HepG2 (cell line): ENCODE measurements around the gene CYB5B. TPM values are rescaled to one million over a fixed set of nuclear protein-coding genes. Genes with fewer than 3 reads are reported as not detected.
A peak's percentile ranks its signal among the peaks of the same experiment; 100 is the strongest.

Experiments used
- AKAP8 ChIP-seq: sonication (generic); formaldehyde crosslinking; IDR thresholded peaks from 2 replicates; pipeline ENCODE4 v1.5.1; 2020; ENCODE audit warnings: mild to moderate bottlenecking, missing genetic modification reagents
- ARNT2 ChIP-seq: sonication (generic); formaldehyde crosslinking; IDR thresholded peaks from 2 replicates; pipeline ENCODE4 v1.8.0; 2022; ENCODE audit warnings: mild to moderate bottlenecking, low read depth, missing genetic modification reagents, moderate library complexity
- CEBPB ChIP-seq: IDR thresholded peaks from 2 replicates; pipeline ENCODE4 v1.6.1; 2011; ENCODE audit warnings: low read depth, low read length, improper control_type of control experiment, borderline replicate concordance
- DMAP1 ChIP-seq: IDR thresholded peaks from 2 replicates; pipeline ENCODE4 v1.6.1; 2016
- KDM2A ChIP-seq: sonication (generic); formaldehyde crosslinking; IDR thresholded peaks from 2 replicates; pipeline ENCODE4 v1.4.0; 2020; ENCODE audit warnings: low read depth, missing genetic modification reagents, borderline replicate concordance
- MYNN ChIP-seq: sonication (generic); formaldehyde crosslinking; IDR thresholded peaks from 2 replicates; pipeline ENCODE4 v1.4.0; 2020; ENCODE audit warnings: mild to moderate bottlenecking, low read depth, missing genetic modification reagents
- NCOA2 ChIP-seq: sonication (generic); formaldehyde crosslinking; IDR thresholded peaks from 2 replicates; pipeline ENCODE4 v1.8.0; 2022; ENCODE audit warnings: inconsistent platforms
- NR2F1 ChIP-seq, 2 experiments: fragments of 450-650 bp in 1 of 2; formaldehyde crosslinking in 1 of 2; IDR thresholded peaks; 2 replicates each; pipeline versions ENCODE4 v1.5.0 to v1.6.1; 2016 to 2020; ENCODE audit warnings: mild to moderate bottlenecking in 1 of 2, missing compliant biosample characterization in 1 of 2, missing genetic modification reagents in 1 of 2, moderate library complexity in 1 of 2
- RFXANK ChIP-seq: IDR thresholded peaks from 2 replicates; pipeline ENCODE4 v1.6.1; 2016
- SOX13 ChIP-seq, 3 experiments: fragments of 450-650 bp in 1 of 3; sonication (generic) in 1 of 3; formaldehyde crosslinking in 1 of 3; IDR thresholded peaks in 2 of 3; conservative IDR thresholded peaks in 1 of 3; 2 replicates each; pipeline versions ENCODE4 v1.5.0 to v1.6.1; 2016 to 2020; ENCODE audit warnings: antibody characterized with exemption in 1 of 3, mild to moderate bottlenecking in 1 of 3, missing compliant biosample characterization in 1 of 3, missing genetic modification reagents in 1 of 3, moderate library complexity in 1 of 3
- SOX6 ChIP-seq, 2 experiments: fragments of 450-650 bp in 1 of 2; sonication (generic) in 1 of 2; formaldehyde crosslinking in 1 of 2; IDR thresholded peaks; 2 replicates each; pipeline versions ENCODE4 v1.4.0 to v1.6.1; 2017 to 2020; ENCODE audit warnings: antibody characterized with exemption in 1 of 2, mild to moderate bottlenecking in 1 of 2, missing genetic modification reagents in 1 of 2
- SP1 ChIP-seq, 2 experiments: fragments of 450-650 bp in 1 of 2; sonication (generic) in 1 of 2; formaldehyde crosslinking in 1 of 2; IDR thresholded peaks; 2 replicates each; pipeline versions ENCODE4 v1.4.0 to v1.6.1; 2016 to 2020; ENCODE audit warnings: missing genetic modification reagents in 1 of 2
- TBX3 ChIP-seq: fragments of 450-650 bp; IDR thresholded peaks from 2 replicates; pipeline ENCODE4 v1.6.1; 2017; ENCODE audit warnings: antibody characterized with exemption, mild to moderate bottlenecking, inconsistent platforms, borderline replicate concordance
- TCF12 ChIP-seq, 2 experiments: fragments of 450-650 bp in 1 of 2; sonication (generic) in 1 of 2; formaldehyde crosslinking in 1 of 2; IDR thresholded peaks; 2 replicates each; pipeline versions ENCODE4 v1.6.1 to v1.8.0; 2017 to 2022; ENCODE audit warnings: antibody characterized with exemption in 1 of 2, mild to moderate bottlenecking in 1 of 2, missing genetic modification reagents in 1 of 2, moderate library complexity in 1 of 2
- TCF7L2 ChIP-seq: IDR thresholded peaks from 2 replicates; pipeline ENCODE4 v1.6.1; 2011; ENCODE audit warnings: mild to moderate bottlenecking, low read depth, low read length, moderate library complexity
- ZNF121 ChIP-seq: sonication (generic); formaldehyde crosslinking; IDR thresholded peaks from 2 replicates; pipeline ENCODE4 v1.5.0; 2020; ENCODE audit warnings: mild to moderate bottlenecking, missing genetic modification reagents
- ZNF224 ChIP-seq: sonication (generic); formaldehyde crosslinking; IDR thresholded peaks from 2 replicates; pipeline ENCODE4 v1.5.0; 2020; ENCODE audit warnings: mild to moderate bottlenecking, missing genetic modification reagents
- ZNF543 ChIP-seq: sonication (generic); formaldehyde crosslinking; IDR thresholded peaks from 2 replicates; pipeline ENCODE4 v1.4.0; 2020; ENCODE audit warnings: mild to moderate bottlenecking, missing genetic modification reagents
- ZNF615 ChIP-seq: sonication (generic); formaldehyde crosslinking; IDR thresholded peaks from 2 replicates; pipeline ENCODE4 v1.5.0; 2020; ENCODE audit warnings: mild to moderate bottlenecking, missing genetic modification reagents, borderline replicate concordance
- ZSCAN31 ChIP-seq: sonication (generic); formaldehyde crosslinking; IDR thresholded peaks from 2 replicates; pipeline ENCODE4 v1.5.0; 2020; ENCODE audit warnings: low read depth, mild to moderate bottlenecking, missing genetic modification reagents
- polyA plus RNA-seq, 8 experiments: library from polyadenylated mRNA; depleted of rRNA in 3 of 8; stranded (reverse) in 7 of 8; unstranded in 1 of 8; fragments of >200 nt; fragmentation: Illumina TruSeq in 4 of 8; extraction: Trizol in 4 of 8; gene quantifications; 2 replicates each; pipeline versions ENCODE4 v1.2.1 to v1.2.3, GENCODE V29; 2011 to 2016; ENCODE audit warnings: low read depth in 4 of 8, missing spikeins in 1 of 8, mixed read lengths in 1 of 8; ENCODE audit not compliant: insufficient read depth in 1 of 8
- total RNA-seq, 5 experiments: library from RNA; depleted of rRNA; stranded (reverse); fragments of >200 nt; fragmentation: Illumina TruSeq; extraction: Trizol; gene quantifications; 2 replicates each; pipeline ENCODE4 v1.2.3, GENCODE V29; 2016; ENCODE audit warnings: low read depth in 1 of 5
- TF ChIP-seq, protein P1 (sequence below): sonication (generic); formaldehyde crosslinking; IDR thresholded peaks from 2 replicates; pipeline ENCODE4 v1.4.0; 2020; ENCODE audit warnings: mild to moderate bottlenecking, low read depth, missing genetic modification reagents
- TF ChIP-seq, protein P2 (sequence below): sonication (generic); formaldehyde crosslinking; conservative IDR thresholded peaks from 2 replicates; pipeline ENCODE4 v1.5.0; 2020; ENCODE audit warnings: missing genetic modification reagents
- TF ChIP-seq, protein P3 (sequence below): sonication (generic); formaldehyde crosslinking; IDR thresholded peaks from 2 replicates; pipeline ENCODE4 v1.4.0; 2020; ENCODE audit warnings: missing genetic modification reagents, borderline replicate concordance

CYB5B gene
- total and polyA plus RNA-seq, 2 of the 13 experiments (the other 11 are each of a cell fraction or from before 2014, with no cell fraction given) = 234 to 432 TPM

GRCh38 chr16:69465083-69465721 lies 40.8 kb downstream of the CYB5B start (continued):
- no peak for TF ChIP-seq SOX6 (IDR thresholded peaks at IDR 0.05)
- 0 out of 2 replicates have a peak, but pooled peaks have one; percentile 32 for TF ChIP-seq SOX6 (CRISPR knock-in tag; IDR thresholded peaks at IDR 0.05)
- TF ChIP-seq TBX3 = no peak
- TF ChIP-seq ZSCAN31 (CRISPR knock-in tag) = no peak
- peak; percentile 43; the same call in 1 of the 2 replicates for TF ChIP-seq KDM2A (CRISPR knock-in tag)
- no peak for TF ChIP-seq ZNF543 (CRISPR knock-in tag)
- TF ChIP-seq NR2F1 (CRISPR knock-in tag; IDR thresholded peaks at IDR 0.05) = peak in 1 of 2 experiments; percentile 47; a peak in 1 of 4 replicates
- TF ChIP-seq, protein P1, sequence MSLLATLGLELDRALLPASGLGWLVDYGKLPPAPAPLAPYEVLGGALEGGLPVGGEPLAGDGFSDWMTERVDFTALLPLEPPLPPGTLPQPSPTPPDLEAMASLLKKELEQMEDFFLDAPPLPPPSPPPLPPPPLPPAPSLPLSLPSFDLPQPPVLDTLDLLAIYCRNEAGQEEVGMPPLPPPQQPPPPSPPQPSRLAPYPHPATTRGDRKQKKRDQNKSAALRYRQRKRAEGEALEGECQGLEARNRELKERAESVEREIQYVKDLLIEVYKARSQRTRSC (CRISPR knock-in tag) = no peak
- no peak for TF ChIP-seq AKAP8 (CRISPR knock-in tag)
- TF ChIP-seq, protein P2, sequence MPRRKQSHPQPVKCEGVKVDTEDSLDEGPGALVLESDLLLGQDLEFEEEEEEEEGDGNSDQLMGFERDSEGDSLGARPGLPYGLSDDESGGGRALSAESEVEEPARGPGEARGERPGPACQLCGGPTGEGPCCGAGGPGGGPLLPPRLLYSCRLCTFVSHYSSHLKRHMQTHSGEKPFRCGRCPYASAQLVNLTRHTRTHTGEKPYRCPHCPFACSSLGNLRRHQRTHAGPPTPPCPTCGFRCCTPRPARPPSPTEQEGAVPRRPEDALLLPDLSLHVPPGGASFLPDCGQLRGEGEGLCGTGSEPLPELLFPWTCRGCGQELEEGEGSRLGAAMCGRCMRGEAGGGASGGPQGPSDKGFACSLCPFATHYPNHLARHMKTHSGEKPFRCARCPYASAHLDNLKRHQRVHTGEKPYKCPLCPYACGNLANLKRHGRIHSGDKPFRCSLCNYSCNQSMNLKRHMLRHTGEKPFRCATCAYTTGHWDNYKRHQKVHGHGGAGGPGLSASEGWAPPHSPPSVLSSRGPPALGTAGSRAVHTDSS (CRISPR knock-in tag) = no peak
- no peak for TF ChIP-seq DMAP1 (CRISPR knock-in tag)
- TF ChIP-seq ZNF121 (CRISPR knock-in tag) = no peak
- no peak for TF ChIP-seq RFXANK
- TF ChIP-seq SOX13 (IDR thresholded peaks at IDR 0.05) = no peak
- peak in 1 of 2 experiments; percentile 58; a peak in 1 of 4 replicates for TF ChIP-seq SOX13 (CRISPR knock-in tag; conservative IDR thresholded peaks at IDR 0.05 in 1 of 2, IDR thresholded peaks at IDR 0.05 in 1 of 2)
- 0 out of 2 replicates have a peak, but pooled peaks have one; percentile 28 for TF ChIP-seq ARNT2 (CRISPR knock-in tag)
- TF ChIP-seq ZNF615 (CRISPR knock-in tag) = no peak
- TF ChIP-seq CEBPB = peak; percentile 28; the same call in 1 of the 2 replicates
- no peak for TF ChIP-seq NCOA2
- 0 out of 2 replicates have a peak, but pooled peaks have one; percentile 48 for TF ChIP-seq ZNF224 (CRISPR knock-in tag)
- TF ChIP-seq TCF12 (IDR thresholded peaks at IDR 0.05) = no peak
- TF ChIP-seq TCF12 (CRISPR knock-in tag; IDR thresholded peaks at IDR 0.05) = no peak
- no peak for TF ChIP-seq TCF7L2
- TF ChIP-seq MYNN (CRISPR knock-in tag) = no peak
- TF ChIP-seq, protein P3, sequence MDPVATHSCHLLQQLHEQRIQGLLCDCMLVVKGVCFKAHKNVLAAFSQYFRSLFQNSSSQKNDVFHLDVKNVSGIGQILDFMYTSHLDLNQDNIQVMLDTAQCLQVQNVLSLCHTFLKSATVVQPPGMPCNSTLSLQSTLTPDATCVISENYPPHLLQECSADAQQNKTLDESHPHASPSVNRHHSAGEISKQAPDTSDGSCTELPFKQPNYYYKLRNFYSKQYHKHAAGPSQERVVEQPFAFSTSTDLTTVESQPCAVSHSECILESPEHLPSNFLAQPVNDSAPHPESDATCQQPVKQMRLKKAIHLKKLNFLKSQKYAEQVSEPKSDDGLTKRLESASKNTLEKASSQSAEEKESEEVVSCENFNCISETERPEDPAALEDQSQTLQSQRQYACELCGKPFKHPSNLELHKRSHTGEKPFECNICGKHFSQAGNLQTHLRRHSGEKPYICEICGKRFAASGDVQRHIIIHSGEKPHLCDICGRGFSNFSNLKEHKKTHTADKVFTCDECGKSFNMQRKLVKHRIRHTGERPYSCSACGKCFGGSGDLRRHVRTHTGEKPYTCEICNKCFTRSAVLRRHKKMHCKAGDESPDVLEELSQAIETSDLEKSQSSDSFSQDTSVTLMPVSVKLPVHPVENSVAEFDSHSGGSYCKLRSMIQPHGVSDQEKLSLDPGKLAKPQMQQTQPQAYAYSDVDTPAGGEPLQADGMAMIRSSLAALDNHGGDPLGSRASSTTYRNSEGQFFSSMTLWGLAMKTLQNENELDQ (CRISPR knock-in tag) = no peak
- TF ChIP-seq SP1 (IDR thresholded peaks at IDR 0.05) = no peak
- TF ChIP-seq SP1 (CRISPR knock-in tag; IDR thresholded peaks at IDR 0.05) = no peak
